B cell (primary cell): Measurements from ENCODE around the gene ELMO3. TPM values are rescaled to one million over a fixed set of nuclear protein-coding genes. Genes with fewer than 3 reads are reported as not detected.

ENCODE experiments used
- ATAC-seq: fragments of 200-7000 bp; cut with Tn5 transposase; one replicate; pipeline ENCODE4 v1.10.0; 2021; ENCODE audit warnings: low read depth, mild to moderate bottlenecking, moderate number of reproducible peaks, moderate library complexity
- CTCF ChIA-PET: fragments of 350-600 bp; sonication (Branson Sonifier 250); formaldehyde crosslinking; loops from one replicate; lab custom pipeline; 2021; ENCODE audit warnings: antibody characterized with exemption, inconsistent platforms; lab: Charles Lee
- POLR2A ChIA-PET: fragments of 350-600 bp; sonication (Branson Sonifier 250); formaldehyde crosslinking; loops from one replicate; lab custom pipeline; 2021; ENCODE audit warnings: antibody characterized with exemption; lab: Charles Lee
- DNase-seq: peaks from one replicate; pipeline ENCODE4 v3.0.0; 2013
- H2AFZ ChIP-seq: 2 replicates; pipeline ENCODE4 v1.6.1; 2012; ENCODE audit warnings: mild to moderate bottlenecking, low read depth, low read length; ENCODE audit not compliant: insufficient read depth, poor library complexity, severe bottlenecking
- H3K27ac ChIP-seq, 2 donors: 1 replicate in 1 of 2; 2 replicates in 1 of 2; pipeline ENCODE4 v1.5.1; 2012 to 2013; ENCODE audit warnings: low read length in 2 of 2, mild to moderate bottlenecking in 2 of 2, moderate library complexity in 1 of 2
- H3K27me3 ChIP-seq, 4 experiments: fragments of 200-600 bp in 1 of 4; sonication (generic) in 1 of 4; replicated peaks in 1 of 4; 1 replicate in 2 of 4; 2 replicates in 2 of 4; pipeline versions ENCODE4 v1.6.1 to v1.7.0; 2013 to 2016; ENCODE audit warnings: low read length in 3 of 4, mild to moderate bottlenecking in 2 of 4, mixed read lengths in 1 of 4, moderate library complexity in 1 of 4; ENCODE audit not compliant: insufficient read depth in 4 of 4, control insufficient read depth in 3 of 4; ENCODE audit errors: control extremely low read depth in 1 of 4
- H3K36me3 ChIP-seq, 2 experiments: replicated peaks in 1 of 2; 1 replicate in 1 of 2; 2 replicates in 1 of 2; pipeline versions ENCODE4 v1.6.1 to v1.7.1; 2013; ENCODE audit warnings: low read length in 1 of 2; ENCODE audit not compliant: insufficient read depth in 2 of 2, control insufficient read depth in 1 of 2; ENCODE audit errors: control extremely low read depth in 1 of 2, extremely low read depth in 1 of 2
- H3K4me1 ChIP-seq, 2 donors: fragments of 200-600 bp in 1 of 2; sonication (generic) in 1 of 2; 1 replicate in 1 of 2; 2 replicates in 1 of 2; pipeline versions ENCODE4 v1.5.1 to v1.6.1; 2013 to 2017; ENCODE audit warnings: low read length in 2 of 2; ENCODE audit not compliant: control insufficient read depth in 2 of 2, insufficient read depth in 2 of 2
- H3K4me2 ChIP-seq: replicated peaks from 2 replicates; pipeline ENCODE3; 2012; ENCODE audit warnings: mild to moderate bottlenecking, low read depth, low read length; ENCODE audit not compliant: poor library complexity, severe bottlenecking
- H3K4me3 ChIP-seq, 5 experiments: fragments of 200-600 bp in 1 of 5; sonication (generic) in 1 of 5; 1 replicate in 3 of 5; 2 replicates in 2 of 5; pipeline versions ENCODE4 v1.5.1 to v1.7.0; 2011 to 2016; ENCODE audit warnings: low read length in 4 of 5, mild to moderate bottlenecking in 4 of 5, low read depth in 2 of 5, control low read depth in 1 of 5, moderate library complexity in 1 of 5; ENCODE audit not compliant: insufficient read depth in 1 of 5; ENCODE audit errors: control extremely low read depth in 1 of 5, extremely low read depth in 1 of 5
- H3K79me2 ChIP-seq: fragments of 200-600 bp; sonication (generic); one replicate; pipeline ENCODE4 v1.6.0; 2016; ENCODE audit warnings: low read length; ENCODE audit not compliant: control insufficient read depth, insufficient read depth
- H3K9ac ChIP-seq: fragments of 200-600 bp; sonication (generic); 2 replicates; pipeline ENCODE4 v1.6.1; 2017; ENCODE audit warnings: mild to moderate bottlenecking, low read length, moderate library complexity
- H3K9me3 ChIP-seq, 3 donors: one replicate each; pipeline versions ENCODE4 v1.6.1 to v1.7.1; 2013; ENCODE audit warnings: low read length in 2 of 3; ENCODE audit not compliant: control insufficient read depth in 2 of 3, insufficient read depth in 1 of 3; ENCODE audit errors: control extremely low read depth in 1 of 3
- H4K20me1 ChIP-seq: 2 replicates; pipeline ENCODE4 v1.6.0; 2012; ENCODE audit warnings: mild to moderate bottlenecking, low read length; ENCODE audit not compliant: insufficient read depth, control insufficient read depth, poor library complexity, severe bottlenecking
- H3K27ac Mint-ChIP-seq: one replicate; pipeline ENCODE4 v1.8.0; 2021; ENCODE audit warnings: mixed read lengths
- H3K27me3 Mint-ChIP-seq: one replicate; pipeline ENCODE4 v1.8.0; 2021; ENCODE audit warnings: mixed read lengths
- H3K4me1 Mint-ChIP-seq: one replicate; pipeline ENCODE4 v1.8.0; 2021; ENCODE audit warnings: mixed read lengths
- H3K4me3 Mint-ChIP-seq: one replicate; pipeline ENCODE4 v1.8.0; 2021; ENCODE audit warnings: mixed read lengths
- H3K9me3 Mint-ChIP-seq: one replicate; pipeline ENCODE4 v1.8.0; 2022; ENCODE audit warnings: mixed read lengths; ENCODE audit not compliant: insufficient read depth
- CTCF ChIP-seq: fragments of 200-600 bp; IDR thresholded peaks from one replicate; pipeline ENCODE4 v1.8.0; 2022; ENCODE audit warnings: antibody characterized with exemption, mild to moderate bottlenecking
- EZH2 ChIP-seq: IDR thresholded peaks from 2 replicates; pipeline ENCODE4 v1.6.1; 2012; ENCODE audit warnings: borderline replicate concordance, low read depth, mild to moderate bottlenecking, moderate library complexity, low read length; ENCODE audit not compliant: insufficient read depth, poor library complexity, severe bottlenecking
- WGBS: methylation state at CpG from one replicate; pipeline ENCODE4 v1.1.5; 2013; ENCODE audit warnings: missing lambda C conversion rate; ENCODE audit not compliant: insufficient coverage; 5-methylcytosine and 5-hydroxymethylcytosine counted together
- intact Hi-C: fragments of 100-400 bp; cut with micrococcal nuclease; formaldehyde crosslinking; loops from one replicate; pipeline ENCODE4 v1.10.0; 2022
- polyA plus RNA-seq: library from polyadenylated mRNA; depleted of rRNA; stranded (reverse); fragments of >200 nt; gene quantifications from 2 replicates; pipeline ENCODE4 v1.2.3, GENCODE V29; 2012
- total RNA-seq, 2 donors: library from RNA; stranded (reverse); fragments of 120-200 nt in 1 of 2; gene quantifications; 1 replicate in 1 of 2; 2 replicates in 1 of 2; pipeline versions ENCODE4 v1.2.3 to v1.2.4, GENCODE V29; 2013 to 2022

Gene ELMO3
- total and polyA plus RNA-seq, 2 donors (not counting 1 experiment from before 2014, with no cell fraction given), result 9.1 to 9.6 TPM

- H3K9me3 Mint-ChIP-seq, result no peaks in the 10 kb centered on the region
- no peak overlapping the region for H3K9ac ChIP-seq
- H3K79me2 ChIP-seq, result no peaks in the 10 kb centered on the region
- H3K36me3 ChIP-seq, result no peaks in the 10 kb centered on the region
- H3K4me3 Mint-ChIP-seq, result peak overlapping the region; percentile 10
- WGBS, result 87% methylated on average over 14 of the region's 15 CpGs
- H3K9me3 ChIP-seq, result peaks cover 0 to 20% (median 0%) of the 10 kb centered on the region in 3 donors
- ChIA-PET POLR2A (no interaction called here), CTCF (interaction anchor here (1.1 to 2.2 kb wide), 15 partner anchors 14 to 206 kb away, joined by 3 to 27 read pairs (median 9); partner anchors contain the start of gene NOL3)
- H3K4me1 Mint-ChIP-seq, result peaks cover 54% of the 10 kb centered on the region
- H3K27ac ChIP-seq, result no peak overlapping the region
- peaks cover 5% of the 10 kb centered on the region for H3K27me3 Mint-ChIP-seq
- ATAC-seq (no peak), DNase-seq (peak; percentile 31)
- no peak overlapping the region for H3K27ac Mint-ChIP-seq
- TF ChIP-seq EZH2 (no peak), CTCF (no peak)
- H3K4me3 ChIP-seq, result no peak overlapping the region
- no peak overlapping the region for H2AFZ ChIP-seq
- peaks cover 52% of the 10 kb centered on the region for H4K20me1 ChIP-seq
- intact Hi-C loops, result no loop called here
- H3K4me2 ChIP-seq, result no peak overlapping the region
- H3K4me1 ChIP-seq, result peaks cover 31 to 51% of the 10 kb centered on the region in 2 donors
- H3K27me3 ChIP-seq, result peaks cover 0 to 22% (median 6%) of the 10 kb centered on the region in 4 experiments
These were observed 42.6 kb upstream of the ELMO3 start for GRCh38 chr16:67156143-67156844.

DNA sequence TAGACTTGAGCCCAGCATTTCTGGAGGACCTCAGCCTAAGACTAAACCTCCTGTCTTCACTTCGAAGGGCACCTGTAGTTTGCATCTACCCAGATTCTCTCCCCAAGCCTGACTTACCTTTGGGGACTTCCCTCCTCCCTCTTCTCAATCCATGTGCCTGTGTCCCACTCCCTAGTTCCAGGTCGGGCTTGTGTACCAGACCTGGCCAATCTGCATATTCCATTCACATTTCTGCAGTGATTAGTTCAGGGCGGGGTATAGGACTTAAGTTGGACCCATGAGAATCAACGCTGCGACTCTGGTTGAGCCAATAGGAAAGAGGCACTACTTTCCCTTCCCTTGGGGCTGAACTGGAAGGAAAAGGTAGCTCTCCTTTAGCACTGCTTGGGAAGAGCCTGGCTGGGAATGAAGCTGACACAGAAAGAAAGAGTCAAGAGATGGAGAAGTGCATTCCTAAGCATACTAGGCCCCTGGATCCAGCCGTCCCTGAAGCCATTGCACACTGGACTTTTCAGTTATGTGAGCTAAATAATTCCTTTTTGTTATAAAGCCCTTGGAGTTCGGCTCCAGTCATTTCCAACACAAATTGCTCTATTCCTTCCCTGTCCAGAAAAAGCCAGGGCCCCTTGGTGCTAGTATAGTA is 41.7 kb upstream of the ELMO3 start:
- DNase-seq (peak; percentile 15), ATAC-seq (no peak)
- H3K4me3 ChIP-seq, result no peak overlapping the region
- H3K4me3 Mint-ChIP-seq, result peak overlapping the region; percentile 37
- no peak overlapping the region for H2AFZ ChIP-seq
- H3K27me3 Mint-ChIP-seq, result peaks cover 11% of the 10 kb centered on the region
- H4K20me1 ChIP-seq, result peaks cover 58% of the 10 kb centered on the region
- CTCF ChIA-PET, result interaction anchor here (0.9 to 2.3 kb wide), 11 partner anchors 8 to 201 kb away, joined by 3 to 13 read pairs (median 5); partner anchors contain the start of gene NOL3
- WGBS, result 90% methylated on average over 6 of the region's 7 CpGs
- H3K4me1 ChIP-seq, result peaks cover 35 to 55% of the 10 kb centered on the region in 2 donors
- H3K9me3 ChIP-seq, result peaks cover 0 to 22% (median 0%) of the 10 kb centered on the region in 3 donors
- no peaks in the 10 kb centered on the region for H3K79me2 ChIP-seq
- POLR2A ChIA-PET, result no interaction called here
- H3K9me3 Mint-ChIP-seq, result no peaks in the 10 kb centered on the region
- H3K9ac ChIP-seq, result no peak overlapping the region
- H3K27ac ChIP-seq, result peak overlapping the region in 1 of 2 donors; percentile 99
- peaks cover 54% of the 10 kb centered on the region for H3K4me1 Mint-ChIP-seq
- intact Hi-C loops, result no loop called here
- peaks cover 0 to 26% (median 7%) of the 10 kb centered on the region in 4 experiments for H3K27me3 ChIP-seq
- TF ChIP-seq CTCF (no peak), EZH2 (no peak)
- H3K27ac Mint-ChIP-seq, result peak overlapping the region; percentile 97
- no peak overlapping the region for H3K4me2 ChIP-seq
- no peaks in the 10 kb centered on the region for H3K36me3 ChIP-seq
